BJ (cell line): ENCODE data around the gene CERK. TPM values are rescaled to one million over a fixed set of nuclear protein-coding genes. Genes with fewer than 3 reads are reported as not detected.

ENCODE experiments used
- CTCF ChIA-PET: fragments of 350-600 bp; formaldehyde crosslinking; extraction: SDS; loops from one replicate; lab custom pipeline; 2021; ENCODE audit warnings: antibody characterized with exemption, inconsistent platforms; lab: Yijun Ruan, JAX
- POLR2A ChIA-PET: fragments of 300-600 bp; sonication (Branson Sonifier 250); formaldehyde crosslinking; extraction: SDS; loops from one replicate; lab custom pipeline; 2021; ENCODE audit warnings: antibody characterized with exemption; lab: Charles Lee
- DNase-seq: peaks from one replicate; pipeline ENCODE4 v3.0.0-alpha.2; 2011; ENCODE audit warnings: low read depth
- H3K27me3 ChIP-seq: 2 replicates; pipeline ENCODE4 v1.6.0; 2011; ENCODE audit warnings: low read length; ENCODE audit not compliant: control insufficient read depth, insufficient read depth
- H3K36me3 ChIP-seq: 2 replicates; pipeline ENCODE4 v1.5.1; 2011; ENCODE audit warnings: low read length; ENCODE audit not compliant: control insufficient read depth, insufficient read depth
- H3K4me3 ChIP-seq: 2 replicates; pipeline ENCODE4 v1.5.1; 2011; ENCODE audit warnings: low read depth, mild to moderate bottlenecking, control low read depth, low read length
- CTCF ChIP-seq: IDR thresholded peaks from 2 replicates; pipeline ENCODE4 v1.5.1; 2011; ENCODE audit warnings: low read depth, mild to moderate bottlenecking, control low read depth, inconsistent platforms, low read length, moderate library complexity; ENCODE audit not compliant: insufficient read depth
- polyA plus RNA-seq: library from polyadenylated mRNA; depleted of rRNA; stranded (reverse); fragments of >200 nt; gene quantifications from 2 replicates; pipeline ENCODE4 v1.2.3, GENCODE V29; 2011

The CERK gene
- polyA plus RNA-seq, 1 experiment = 32.6 TPM

DNA sequence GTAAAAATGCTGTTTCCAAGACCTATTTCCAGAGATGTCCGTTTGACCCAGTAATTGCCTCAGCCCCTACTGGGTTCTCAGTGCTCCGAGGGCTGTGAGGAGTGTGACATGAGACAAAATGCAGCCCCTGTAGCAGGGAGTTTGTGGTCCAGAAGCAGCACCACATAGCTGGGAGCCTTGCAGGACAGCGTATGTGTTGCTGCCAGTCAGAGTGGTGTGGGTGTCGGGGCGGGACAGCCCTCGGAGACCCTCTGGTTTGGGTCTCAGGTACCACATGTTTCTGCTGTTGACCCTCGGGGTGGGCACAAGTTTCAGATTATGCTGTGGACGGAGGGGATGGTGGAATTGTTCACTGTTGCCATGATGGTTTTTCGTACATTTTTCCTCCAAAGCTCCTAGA is 41.6 kb upstream of the CERK start:
- ChIA-PET POLR2A (no interaction called here), CTCF (interaction anchor here (1.5 kb wide), 1 partner anchor 19 kb away, joined by 4 read pairs; no protein-coding TSS in a partner anchor)
- Histone ChIP-seq H3K36me3 (no peaks in the 10 kb centered on the region; the same call in 1 of the 2 replicates), H3K4me3 (no peak overlapping the region), H3K27me3 (no peaks in the 10 kb centered on the region)
- TF ChIP-seq CTCF = no peak
- no peak for DNase-seq

DNA sequence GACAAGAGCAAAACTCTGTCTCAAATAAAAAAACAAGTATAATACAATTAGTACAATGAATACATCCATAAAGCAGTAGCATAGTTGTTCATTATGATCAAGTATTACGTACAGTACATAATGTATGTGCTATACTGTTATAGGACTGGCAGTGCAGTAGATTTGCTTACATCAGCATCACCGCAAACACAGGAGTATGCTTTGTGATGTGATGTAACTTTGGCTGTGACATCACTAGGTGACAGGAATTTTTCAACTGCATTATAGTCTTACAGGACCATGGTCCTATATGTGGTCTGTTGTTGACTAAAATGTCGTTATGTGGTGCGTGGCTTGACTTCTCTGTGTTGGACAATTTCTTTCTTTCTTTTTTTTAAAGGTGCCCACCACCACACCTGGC is 41.0 kb upstream of the CERK start:
- Histone ChIP-seq H3K4me3 (no peak overlapping the region), H3K27me3 (no peaks in the 10 kb centered on the region), H3K36me3 (no peaks in the 10 kb centered on the region; the same call in 1 of the 2 replicates)
- no peak for TF ChIP-seq CTCF
- POLR2A ChIA-PET = no interaction called here
- CTCF ChIA-PET = no interaction called here
- no peak for DNase-seq

DNA sequence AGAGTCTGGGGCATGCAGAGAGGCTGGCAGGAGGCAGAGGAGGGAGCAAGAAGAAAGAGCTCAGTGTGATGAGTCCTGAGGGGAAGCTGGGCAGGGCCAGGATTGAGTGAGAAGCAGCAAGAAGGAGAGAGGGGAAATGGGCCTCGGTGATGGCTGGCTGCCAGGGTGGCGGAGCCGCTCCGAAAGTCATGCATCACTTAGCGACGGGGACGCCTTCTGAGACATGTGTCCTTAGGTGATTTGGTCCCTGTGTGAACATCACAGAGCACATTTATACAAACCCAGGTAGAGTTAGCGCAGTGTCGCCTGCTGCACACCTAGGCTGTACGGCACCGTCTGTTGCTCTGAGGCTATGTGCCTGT is 39.5 kb upstream of the CERK start:
- no peak for DNase-seq
- no peaks in the 10 kb centered on the region for H3K27me3 ChIP-seq
- CTCF ChIA-PET = interaction anchor here (1.1 kb wide), 1 partner anchor 19 kb away, joined by 3 read pairs; no protein-coding TSS in a partner anchor
- TF ChIP-seq CTCF = no peak
- H3K36me3 ChIP-seq = peaks cover 1% of the 10 kb centered on the region; the same call in 1 of the 2 replicates
- no peak overlapping the region for H3K4me3 ChIP-seq
- POLR2A ChIA-PET = no interaction called here

DNA sequence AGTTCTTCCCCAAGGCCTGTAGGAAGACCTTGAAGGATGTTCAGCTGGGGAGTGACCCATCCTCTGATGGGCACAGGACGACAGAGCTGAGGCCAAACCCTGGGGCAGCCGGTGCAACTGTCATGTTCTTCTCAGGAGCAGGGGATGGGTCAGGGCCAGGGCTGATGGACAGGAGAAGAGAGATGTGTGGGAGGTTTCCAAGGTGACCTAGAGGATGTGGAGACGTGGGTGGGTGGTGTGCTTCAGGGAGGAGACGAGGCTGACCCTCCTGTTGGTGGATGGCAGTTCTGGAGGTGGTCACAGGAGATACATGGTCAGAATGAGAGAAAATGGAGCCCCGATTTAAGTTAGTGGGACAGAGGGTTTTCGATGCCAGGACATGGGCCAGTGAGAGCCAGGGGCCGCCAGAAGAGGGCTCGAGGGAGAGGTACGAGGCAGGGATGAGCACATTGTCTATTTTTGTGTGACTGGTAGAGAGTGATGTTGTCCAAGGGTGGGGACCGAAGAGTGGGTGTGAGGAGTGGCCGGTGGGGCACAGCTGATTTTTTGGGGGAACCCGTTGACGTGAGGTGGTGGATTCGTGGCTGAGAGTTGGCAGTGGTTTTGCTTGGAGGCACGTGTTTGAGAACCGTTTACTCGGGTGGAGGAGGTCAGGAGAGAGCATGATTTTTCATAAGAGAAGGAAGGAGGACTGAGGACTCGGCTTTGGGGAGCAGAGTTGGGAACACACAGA is 39.0 kb upstream of the CERK start:
- ChIA-PET POLR2A (no interaction called here), CTCF (no interaction called here)
- H3K4me3 ChIP-seq = no peak overlapping the region
- DNase-seq = no peak
- H3K36me3 ChIP-seq = peaks cover 1% of the 10 kb centered on the region; the same call in 1 of the 2 replicates
- TF ChIP-seq CTCF = no peak
- no peaks in the 10 kb centered on the region for H3K27me3 ChIP-seq

- ChIA-PET CTCF (no interaction called here), POLR2A (no interaction called here)
- peaks cover 1% of the 10 kb centered on the region; the same call in 1 of the 2 replicates for H3K36me3 ChIP-seq
- DNase-seq = no peak
- H3K27me3 ChIP-seq = no peaks in the 10 kb centered on the region
- no peak for TF ChIP-seq CTCF
- no peak overlapping the region for H3K4me3 ChIP-seq
These were observed 38.1 kb upstream of the CERK start for GRCh38 chr22:46775850-46776826.
